ENCODE results near the gene PCDHB14. TPM values are rescaled to one million over a fixed set of nuclear protein-coding genes. Genes with fewer than 3 reads are reported as not detected.
"Not testable (repeated sequence)": the region's sequence is repeated elsewhere in the genome, so short reads cannot be mapped to it uniquely, and the experiment has no call there.

Gene PCDHB14
- 8.3 TPM for polyA plus RNA-seq (2012; ENCODE audit: insufficient read depth, insufficient read length, low read depth)

GRCh38 chr5:141223112-141223783 lies at the start of gene PCDHB14:
Gene PCDHB14, plus strand, starts transcription at chr5:141223343. Its CDS starts 163 bp downstream, at chr5:141223506.
- Histone ChIP-seq H3K4me3 (ENCODE audit: low read depth, low read length) (peak within 1 kb of the TSS; percentile 45), H3K9me3 (no peaks in the 10 kb centered on the region), H3K4me1 (peaks cover 3% of the 10 kb centered on the region; the same call in 1 of the 2 replicates), H3K27me3 (no peaks in the 10 kb centered on the region), H3K36me3 (no peaks in the 10 kb centered on the region)
- peak; percentile 55 for DNase-seq
- peak; percentile 62 for TF ChIP-seq CTCF (IDR thresholded peaks at IDR 0.05; ENCODE audit: low read depth, low read length)

GRCh38 chr5:141174291-141175104 lies 48.6 kb upstream of the PCDHB14 start:
- not testable (repeated sequence) for H3K27me3 ChIP-seq, DNase-seq, H3K4me1 ChIP-seq

GRCh38 chr5:141175933-141176332 lies 47.2 kb upstream of the PCDHB14 start:
- no peak for DNase-seq
- TF ChIP-seq CTCF (IDR thresholded peaks at IDR 0.05; ENCODE audit: low read depth, low read length): no peak
- no peaks in the 10 kb centered on the region; the same call in 1 of the 2 replicates for H3K9me3 ChIP-seq
- no peaks in the 10 kb centered on the region for H3K27me3 ChIP-seq
- H3K36me3 ChIP-seq: no peaks in the 10 kb centered on the region
- no peak overlapping the region for H3K4me3 ChIP-seq (ENCODE audit: low read depth, low read length)
- H3K4me1 ChIP-seq: no peaks in the 10 kb centered on the region

More at GRCh38 chr5:141174291-141175104, 48.6 kb upstream of the PCDHB14 start:
- H3K9me3 ChIP-seq; H3K4me3 ChIP-seq (ENCODE audit: low read depth, low read length); H3K36me3 ChIP-seq: not testable (repeated sequence)

GRCh38 chr5:141177577-141178191 lies 45.5 kb upstream of the PCDHB14 start, which contains the start of gene PCDHB8:
Gene PCDHB8, plus strand, starts transcription at chr5:141177790. Its CDS starts 245 bp downstream, at chr5:141178035.
- peak within 1 kb of the TSS; percentile 11; the same call in 1 of the 2 replicates for H3K4me3 ChIP-seq (ENCODE audit: low read depth, low read length)
- H3K4me1 ChIP-seq, H3K27me3 ChIP-seq, H3K36me3 ChIP-seq, H3K9me3 ChIP-seq: not testable (repeated sequence)
- peak; percentile 63 for TF ChIP-seq CTCF (IDR thresholded peaks at IDR 0.05; ENCODE audit: low read depth, low read length)
- peak; percentile 72 for DNase-seq

- H3K36me3 ChIP-seq; H3K27me3 ChIP-seq; H3K9me3 ChIP-seq; H3K4me1 ChIP-seq; H3K4me3 ChIP-seq (ENCODE audit: low read depth, low read length); DNase-seq: not testable (repeated sequence)
Measured at GRCh38 chr5:141179371-141179770, 43.8 kb upstream of the PCDHB14 start.

GRCh38 chr5:141179876-141180275 lies 43.3 kb upstream of the PCDHB14 start:
- H3K36me3 ChIP-seq; H3K4me1 ChIP-seq; H3K27me3 ChIP-seq; H3K4me3 ChIP-seq (ENCODE audit: low read depth, low read length); H3K9me3 ChIP-seq; DNase-seq: not testable (repeated sequence)

GRCh38 chr5:141180313-141180712 lies 42.8 kb upstream of the PCDHB14 start:
- Histone ChIP-seq H3K9me3 (no peaks in the 10 kb centered on the region; the same call in 1 of the 2 replicates), H3K36me3 (peaks cover 7% of the 10 kb centered on the region; the same call in 1 of the 2 replicates), H3K4me1 (no peaks in the 10 kb centered on the region), H3K4me3 (ENCODE audit: low read depth, low read length) (no peak overlapping the region), H3K27me3 (no peaks in the 10 kb centered on the region)
- no peak for TF ChIP-seq CTCF (IDR thresholded peaks at IDR 0.05; ENCODE audit: low read depth, low read length)
- DNase-seq: no peak

Data from BE2C (cell line).